Subcutaneous abdominal adipose tissue (tissue), 5 donors: Measurements from ENCODE around the gene FHOD3.

Source experiments
- H3K27ac ChIP-seq: one replicate; pipeline ENCODE4 v1.7.0; 2013; ENCODE audit warnings: low read depth, mild to moderate bottlenecking, inconsistent platforms, low read length, moderate library complexity
- H3K27me3 ChIP-seq, 5 donors: one replicate each; pipeline ENCODE4 v1.7.0; 2013; ENCODE audit warnings: low read length in 5 of 5, inconsistent platforms in 1 of 5; ENCODE audit not compliant: control insufficient read depth in 5 of 5, insufficient read depth in 4 of 5
- H3K36me3 ChIP-seq, 5 donors: one replicate each; pipeline ENCODE4 v1.7.0; 2013; ENCODE audit warnings: low read length in 5 of 5; ENCODE audit not compliant: control insufficient read depth in 5 of 5, insufficient read depth in 5 of 5
- H3K4me1 ChIP-seq, 5 donors: one replicate each; pipeline ENCODE4 v1.7.0; 2013; ENCODE audit warnings: low read length in 5 of 5, mild to moderate bottlenecking in 3 of 5, moderate library complexity in 1 of 5; ENCODE audit not compliant: control insufficient read depth in 5 of 5, insufficient read depth in 5 of 5
- H3K4me3 ChIP-seq, 5 donors: one replicate each; pipeline ENCODE4 v1.7.0; 2013; ENCODE audit warnings: low read length in 5 of 5, low read depth in 1 of 5
- H3K9ac ChIP-seq, 5 donors: one replicate each; pipeline ENCODE4 v1.7.0; 2013; ENCODE audit warnings: low read length in 5 of 5, mild to moderate bottlenecking in 4 of 5, moderate library complexity in 3 of 5
- H3K9me3 ChIP-seq, 5 donors: one replicate each; pipeline ENCODE4 v1.7.0; 2013; ENCODE audit warnings: low read length in 5 of 5; ENCODE audit not compliant: control insufficient read depth in 5 of 5
- donor health status: healthy.
- donor health status: healthy.
- donor health status: healthy.
- donor health status: healthy.
- donor health status: healthy.

The FHOD3 gene

DNA sequence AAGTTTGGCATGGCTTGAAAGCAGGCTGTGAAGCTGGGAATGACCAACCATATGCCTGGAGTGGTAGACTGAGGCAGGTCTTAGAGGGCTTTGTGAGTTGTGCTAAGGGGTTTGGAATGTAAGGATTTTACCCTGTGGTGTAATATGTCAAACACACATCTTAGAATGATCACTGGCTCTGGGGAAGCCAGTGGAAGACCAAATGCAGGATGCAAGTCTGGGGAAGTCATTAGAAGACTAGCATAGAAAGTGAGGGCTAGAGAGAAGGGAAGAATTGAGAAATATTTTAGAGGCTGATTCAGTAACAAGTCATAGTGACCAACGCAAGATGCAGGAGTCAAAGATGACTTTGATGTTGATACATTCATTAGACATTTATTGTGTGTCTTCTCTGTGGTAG is 3.5 kb upstream of the FHOD3 start:
- peaks cover 0 to 10% (median 1%) of the 10 kb centered on the region in 5 donors for H3K9me3 ChIP-seq
- H3K36me3 ChIP-seq = no peaks in the 10 kb centered on the region
- no peak overlapping the region for H3K27ac ChIP-seq
- H3K4me3 ChIP-seq = no peak overlapping the region
- peaks cover 0 to 17% (median 16%) of the 10 kb centered on the region in 5 donors for H3K4me1 ChIP-seq
- no peak overlapping the region for H3K9ac ChIP-seq
- peaks cover 0 to 6% (median 1%) of the 10 kb centered on the region in 5 donors for H3K27me3 ChIP-seq

- H3K27me3 ChIP-seq = peaks cover 2 to 16% (median 3%) of the 10 kb centered on the region in 5 donors
- H3K9me3 ChIP-seq = peaks cover 0 to 2% (median 0%) of the 10 kb centered on the region in 5 donors
- H3K4me3 ChIP-seq = no peak overlapping the region
Measured at GRCh38 chr18:36295214-36295613, 2.3 kb upstream of the FHOD3 start.

DNA sequence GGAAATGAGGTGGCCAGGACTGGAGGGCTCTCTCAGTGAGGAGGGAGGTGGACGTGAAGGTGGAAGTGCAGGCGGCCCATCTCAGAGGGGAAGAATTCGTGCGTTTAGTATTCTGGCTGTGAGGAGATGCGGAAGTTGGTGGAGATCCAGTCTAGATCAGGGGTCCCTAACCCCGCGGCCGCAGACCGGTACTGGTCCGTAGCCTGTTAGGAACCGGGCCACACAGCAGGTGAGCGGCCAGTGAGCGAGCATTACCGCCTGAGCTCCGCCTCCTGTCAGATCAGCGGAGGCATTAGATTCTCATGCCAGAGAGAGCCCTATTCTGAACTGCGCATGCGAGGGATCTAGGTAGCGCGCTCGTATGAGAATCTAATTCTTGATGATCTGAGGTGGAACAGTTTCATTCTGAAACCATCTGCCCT is 1.6 kb upstream of the FHOD3 start:
- Histone ChIP-seq H3K9ac (no peak overlapping the region), H3K27ac (no peak overlapping the region), H3K9me3 (peaks cover 0 to 2% (median 0%) of the 10 kb centered on the region in 5 donors), H3K4me1 (peaks cover 0 to 17% (median 16%) of the 10 kb centered on the region in 5 donors), H3K4me3 (no peak overlapping the region), H3K36me3 (no peaks in the 10 kb centered on the region), H3K27me3 (peaks cover 2 to 16% (median 6%) of the 10 kb centered on the region in 5 donors)

More at GRCh38 chr18:36295214-36295613, 2.3 kb upstream of the FHOD3 start:
- Histone ChIP-seq H3K9ac (no peak overlapping the region), H3K4me1 (peaks cover 0 to 17% (median 16%) of the 10 kb centered on the region in 5 donors), H3K27ac (no peak overlapping the region), H3K36me3 (no peaks in the 10 kb centered on the region)

GRCh38 chr18:36296650-36297416 is 680 bp upstream of the FHOD3 start:
- Histone ChIP-seq H3K4me3 (peak overlapping the region; percentile 57 to 72 (median 60)), H3K36me3 (no peaks in the 10 kb centered on the region), H3K27ac (no peak overlapping the region), H3K9me3 (peaks cover 0 to 2% (median 0%) of the 10 kb centered on the region in 5 donors), H3K27me3 (peaks cover 2 to 16% (median 6%) of the 10 kb centered on the region in 5 donors), H3K9ac (peak overlapping the region in 4 of 5 donors; percentile 35 to 71 (median 46)), H3K4me1 (peaks cover 0 to 17% (median 16%) of the 10 kb centered on the region in 5 donors)

- H3K4me1 ChIP-seq = peaks cover 0 to 17% (median 16%) of the 10 kb centered on the region in 5 donors
- peak overlapping the region in 4 of 5 donors; percentile 54 to 70 (median 63) for H3K4me3 ChIP-seq
- H3K36me3 ChIP-seq = no peaks in the 10 kb centered on the region
- H3K9ac ChIP-seq = no peak overlapping the region
- peaks cover 2 to 20% (median 6%) of the 10 kb centered on the region in 5 donors for H3K27me3 ChIP-seq
- no peak overlapping the region for H3K27ac ChIP-seq
- no peaks in the 10 kb centered on the region for H3K9me3 ChIP-seq
Measured at GRCh38 chr18:36298126-36298741, 721 bp downstream of the FHOD3 start.

- Histone ChIP-seq H3K27me3 (peaks cover 2 to 23% (median 8%) of the 10 kb centered on the region in 5 donors), H3K27ac (no peak overlapping the region), H3K9ac (no peak overlapping the region), H3K36me3 (no peaks in the 10 kb centered on the region), H3K4me3 (no peak overlapping the region), H3K4me1 (peaks cover 0 to 17% (median 16%) of the 10 kb centered on the region in 5 donors), H3K9me3 (no peaks in the 10 kb centered on the region)
Measured at GRCh38 chr18:36299015-36299414, 1.5 kb downstream of the FHOD3 start.

GRCh38 chr18:36300211-36300610 is 2.7 kb downstream of the FHOD3 start:
- Histone ChIP-seq H3K4me3 (no peak overlapping the region), H3K4me1 (peaks cover 0 to 17% (median 16%) of the 10 kb centered on the region in 5 donors), H3K36me3 (no peaks in the 10 kb centered on the region), H3K27ac (no peak overlapping the region), H3K9ac (no peak overlapping the region), H3K9me3 (no peaks in the 10 kb centered on the region), H3K27me3 (peaks cover 2 to 23% (median 8%) of the 10 kb centered on the region in 5 donors)

DNA sequence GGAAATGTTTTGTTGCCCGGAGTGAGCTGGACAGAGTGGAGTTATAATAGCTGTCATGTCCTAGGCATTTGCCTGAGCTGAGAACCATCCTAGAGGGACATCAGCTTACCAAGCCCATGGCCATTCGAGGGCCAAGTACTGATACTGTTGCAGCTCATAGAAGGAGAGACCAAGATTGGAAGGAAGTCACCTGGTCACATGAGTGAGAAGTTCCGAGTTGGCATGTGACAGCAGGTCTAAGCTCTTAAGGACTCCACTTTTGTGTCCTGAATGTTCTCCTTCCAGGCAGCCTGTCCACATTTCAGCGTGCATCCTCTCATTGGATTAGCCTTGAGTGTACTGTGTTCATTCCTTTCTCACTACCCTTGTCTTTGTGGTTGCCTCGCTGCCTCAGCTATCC is 4.4 kb downstream of the FHOD3 start:
- Histone ChIP-seq H3K4me1 (peaks cover 0 to 11% (median 9%) of the 10 kb centered on the region in 5 donors), H3K27me3 (peaks cover 0 to 22% (median 10%) of the 10 kb centered on the region in 5 donors), H3K36me3 (no peaks in the 10 kb centered on the region), H3K9ac (no peak overlapping the region), H3K9me3 (no peaks in the 10 kb centered on the region), H3K27ac (no peak overlapping the region), H3K4me3 (no peak overlapping the region)

GRCh38 chr18:36302676-36303075 is 5.2 kb downstream of the FHOD3 start:
- Histone ChIP-seq H3K4me1 (peaks cover 0 to 7% (median 7%) of the 10 kb centered on the region in 5 donors), H3K4me3 (no peak overlapping the region), H3K27me3 (peaks cover 0 to 22% (median 10%) of the 10 kb centered on the region in 5 donors), H3K9ac (no peak overlapping the region), H3K36me3 (no peaks in the 10 kb centered on the region), H3K9me3 (no peaks in the 10 kb centered on the region), H3K27ac (no peak overlapping the region)
